SU-DHL-6 (cell line): Measurements from ENCODE around the gene EFNA5.

ENCODE experiments used
- H2AFZ ChIP-seq: fragments of 200-600 bp; sonication (generic); 2 replicates; pipeline ENCODE4 v1.6.1; 2014; ENCODE audit warnings: low read depth, mild to moderate bottlenecking, moderate library complexity, mixed read lengths, antibody characterized with exemption, low read length; ENCODE audit not compliant: severe bottlenecking
- H3F3A ChIP-seq: fragments of 200-600 bp; shearing (Covaris generic); 2 replicates; pipeline ENCODE4 v1.6.0; 2016; ENCODE audit warnings: antibody characterized with exemption, mild to moderate bottlenecking; ENCODE audit not compliant: insufficient read depth
- H3K27ac ChIP-seq: fragments of 200-600 bp; sonication (generic); 2 replicates; pipeline ENCODE4 v1.5.1; 2016; ENCODE audit warnings: low read depth, mild to moderate bottlenecking, low read length, moderate library complexity, mixed read lengths
- H3K27me3 ChIP-seq: fragments of 200-600 bp; sonication (generic), shearing (Covaris generic); 2 replicates; pipeline ENCODE4 v1.6.0; 2014; ENCODE audit warnings: mild to moderate bottlenecking, low read length
- H3K36me3 ChIP-seq: fragments of 200-600 bp; sonication (generic); 2 replicates; pipeline ENCODE4 v1.6.1; 2014; ENCODE audit warnings: mild to moderate bottlenecking, low read length, mixed read lengths
- H3K4me2 ChIP-seq: fragments of 300-600, 200-600 bp; shearing (Covaris generic), sonication (generic); 2 replicates; pipeline ENCODE4 v1.6.0; 2014; ENCODE audit warnings: low read length, low read depth, mild to moderate bottlenecking; ENCODE audit not compliant: poor library complexity, severe bottlenecking
- H3K4me3 ChIP-seq: fragments of 200-600 bp; sonication (generic); 2 replicates; pipeline ENCODE4 v1.5.1; 2014; ENCODE audit warnings: antibody characterized with exemption, low read length, mild to moderate bottlenecking, mixed read lengths; ENCODE audit not compliant: insufficient read depth, poor library complexity, severe bottlenecking
- H3K79me2 ChIP-seq: fragments of 200-600 bp; sonication (generic); 2 replicates; pipeline ENCODE4 v1.6.1; 2014; ENCODE audit warnings: mild to moderate bottlenecking, low read length, moderate library complexity; ENCODE audit not compliant: insufficient read depth
- H3K9ac ChIP-seq: fragments of 200-600 bp; sonication (generic); 2 replicates; pipeline ENCODE4 v1.7.0; 2014; ENCODE audit warnings: mild to moderate bottlenecking, low read length
- H3K9me2 ChIP-seq: fragments of 200-600 bp; sonication (generic); replicated peaks from 2 replicates; pipeline ENCODE4 v1.6.1; 2014; ENCODE audit warnings: low read length; ENCODE audit not compliant: insufficient read depth
- H3K9me3 ChIP-seq: fragments of 200-600 bp; sonication (generic); 2 replicates; pipeline ENCODE4 v1.6.1; 2014; ENCODE audit warnings: low read length, mixed read lengths; ENCODE audit not compliant: insufficient read depth
- H4K20me1 ChIP-seq: fragments of 200-600 bp; sonication (generic); 2 replicates; pipeline ENCODE4 v1.6.1; 2014; ENCODE audit warnings: low read depth, mild to moderate bottlenecking, antibody characterized with exemption, low read length, moderate library complexity, mixed read lengths
- CTCF ChIP-seq: fragments of 200-600 bp; sonication (generic); IDR thresholded peaks from one replicate; pipeline ENCODE4 v1.5.1; 2017; ENCODE audit warnings: antibody characterized with exemption, mild to moderate bottlenecking, low read length, moderate library complexity; ENCODE audit not compliant: insufficient read depth, poor library complexity, severe bottlenecking
- EZH2phosphoT487 ChIP-seq: fragments of 200-600 bp; sonication (generic), shearing (Covaris generic); conservative IDR thresholded peaks from 2 replicates; pipeline ENCODE4 v1.6.1; 2018; ENCODE audit warnings: mild to moderate bottlenecking, antibody characterized with exemption, low read length, moderate library complexity, mixed read lengths

EFNA5 gene

GRCh38 chr5:107526270-107526937, 144.3 kb downstream of the EFNA5 start:
- Histone ChIP-seq H3K9me3 (no peaks in the 10 kb centered on the region), H3F3A (no peaks in the 10 kb centered on the region), H2AFZ (no peak overlapping the region), H3K27ac (no peak overlapping the region), H3K79me2 (no peaks in the 10 kb centered on the region), H3K9me2 (no peaks in the 10 kb centered on the region), H3K27me3 (no peaks in the 10 kb centered on the region; the same call in 1 of the 2 replicates), H3K36me3 (no peaks in the 10 kb centered on the region), H3K4me3 (no peak overlapping the region), H3K9ac (no peak overlapping the region), H4K20me1 (no peaks in the 10 kb centered on the region), H3K4me2 (no peak overlapping the region)
- TF ChIP-seq EZH2phosphoT487 (no peak), CTCF (no peak)

GRCh38 chr5:107524111-107524510, 146.6 kb downstream of the EFNA5 start:
- no peak overlapping the region for H3K27ac ChIP-seq
- no peak overlapping the region for H3K4me2 ChIP-seq
- H3F3A ChIP-seq = no peaks in the 10 kb centered on the region
- no peak overlapping the region for H3K4me3 ChIP-seq
- no peak overlapping the region for H2AFZ ChIP-seq
- no peaks in the 10 kb centered on the region for H3K36me3 ChIP-seq
- H3K9me3 ChIP-seq = no peaks in the 10 kb centered on the region
- no peaks in the 10 kb centered on the region for H4K20me1 ChIP-seq
- H3K27me3 ChIP-seq = no peaks in the 10 kb centered on the region; the same call in 1 of the 2 replicates
- H3K9ac ChIP-seq = no peak overlapping the region
- no peaks in the 10 kb centered on the region for H3K79me2 ChIP-seq
- no peaks in the 10 kb centered on the region for H3K9me2 ChIP-seq
- no peak for TF ChIP-seq CTCF
- TF ChIP-seq EZH2phosphoT487 = no peak

GRCh38 chr5:107523029-107523680, 147.6 kb downstream of the EFNA5 start:
- Histone ChIP-seq H2AFZ (no peak overlapping the region), H3K4me3 (no peak overlapping the region), H3K4me2 (no peak overlapping the region)

More at GRCh38 chr5:107523029-107523680, 147.6 kb downstream of the EFNA5 start:
- no peaks in the 10 kb centered on the region for H3K9me2 ChIP-seq
- no peaks in the 10 kb centered on the region for H3K36me3 ChIP-seq
- H3K9ac ChIP-seq = no peak overlapping the region
- no peaks in the 10 kb centered on the region for H3F3A ChIP-seq
- H3K79me2 ChIP-seq = no peaks in the 10 kb centered on the region
- H3K27ac ChIP-seq = no peak overlapping the region
- no peaks in the 10 kb centered on the region; the same call in 1 of the 2 replicates for H3K27me3 ChIP-seq
- TF ChIP-seq CTCF = no peak
- no peak for TF ChIP-seq EZH2phosphoT487
- no peaks in the 10 kb centered on the region for H3K9me3 ChIP-seq
- H4K20me1 ChIP-seq = no peaks in the 10 kb centered on the region
